H1 (cell line): ENCODE measurements around the gene C3orf18. TPM values are rescaled to one million over a fixed set of nuclear protein-coding genes. Genes with fewer than 3 reads are reported as not detected.

ENCODE experiments used
- CBX5 ChIP-seq: fragments of 300-800, 300-1000 bp; sonication (generic); IDR thresholded peaks from 2 replicates; pipeline ENCODE4 v1.7.1; 2016; ENCODE audit warnings: antibody characterized with exemption, low read length, low read depth
- GABPA ChIP-seq: IDR thresholded peaks from 2 replicates; pipeline ENCODE4 v1.6.1; 2011; ENCODE audit warnings: mild to moderate bottlenecking, low read length, moderate library complexity, borderline replicate concordance; ENCODE audit not compliant: insufficient read depth
- HDAC6 ChIP-seq: IDR thresholded peaks from one replicate; pipeline ENCODE4 v1.7.1; 2012; ENCODE audit warnings: low read depth, mild to moderate bottlenecking, inconsistent platforms, low read length, moderate library complexity
- JUND ChIP-seq: IDR thresholded peaks from 2 replicates; pipeline ENCODE4 v1.6.1; 2011; ENCODE audit warnings: mild to moderate bottlenecking, improper control_type of control experiment, low read length
- RBBP5 ChIP-seq: IDR thresholded peaks from 2 replicates; pipeline ENCODE4 v1.7.1; 2012; ENCODE audit warnings: low read depth, mild to moderate bottlenecking, inconsistent platforms, low read length, moderate library complexity, borderline replicate concordance
- RNF2 ChIP-seq: fragments of 200-900, 300-1000 bp; sonication (generic); IDR thresholded peaks from 2 replicates; pipeline ENCODE4 v1.7.1; 2016; ENCODE audit warnings: borderline replicate concordance, low read depth, mild to moderate bottlenecking, antibody characterized with exemption, low read length; ENCODE audit not compliant: poor library complexity, severe bottlenecking; ENCODE audit errors: missing control alignments
- SIRT6 ChIP-seq: IDR thresholded peaks from one replicate; pipeline ENCODE4 v1.7.1; 2012; ENCODE audit warnings: low read length, inconsistent platforms
- SRF ChIP-seq: IDR thresholded peaks from 2 replicates; pipeline ENCODE4 v1.6.1; 2011; ENCODE audit warnings: mild to moderate bottlenecking, low read depth, low read length, moderate library complexity
- polyA plus RNA-seq, 7 experiments: library from polyadenylated mRNA; depleted of rRNA in 3 of 7; stranded (reverse) in 5 of 7; unstranded in 2 of 7; fragments of >200 nt in 5 of 7; fragments of 200-250 nt in 2 of 7; gene quantifications; 1 replicate in 5 of 7; 2 replicates in 1 of 7; 4 replicates in 1 of 7; pipeline versions ENCODE4 v1.2.1 to v1.2.3, GENCODE V29; 2011 to 2013; ENCODE audit warnings: missing spikeins in 2 of 7, mixed read lengths in 2 of 7
- total RNA-seq: library from RNA; stranded (reverse); fragmentation: NEBNext Ultra II Directional; extraction: Animal tissue kit (Norgen Biotek cat#: 25700); gene quantifications from 2 replicates; pipeline ENCODE4 v1.2.1, GENCODE V29; 2021
- TF ChIP-seq, protein P1 (sequence below): fragments of 300-600 bp; sonication (generic); IDR thresholded peaks from 2 replicates; pipeline ENCODE4 v1.7.1; 2012; ENCODE audit warnings: low read length, moderate library complexity, mild to moderate bottlenecking, inconsistent platforms; ENCODE audit not compliant: insufficient replicate concordance

C3orf18 gene
- total and polyA plus RNA-seq, 2 of the 8 experiments (the other 6 are each of a cell fraction or from before 2014, with no cell fraction given): 7.5 to 15.0 TPM

DNA sequence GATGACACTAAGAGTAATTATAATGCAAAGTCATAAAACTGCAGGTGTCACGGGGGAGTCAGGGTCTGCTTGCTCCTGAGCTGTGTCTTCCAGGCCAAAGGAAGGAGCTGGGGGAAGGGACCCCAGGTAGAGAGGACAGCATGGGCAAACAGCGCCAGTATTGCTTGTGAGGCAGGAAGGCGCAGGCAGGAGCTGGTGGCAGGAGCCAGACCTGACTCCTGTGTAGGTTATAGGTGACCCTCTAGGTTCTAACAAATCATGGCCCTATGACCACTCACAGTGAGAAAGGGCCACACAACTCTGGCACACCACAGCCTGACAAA lies 42.2 kb upstream of the C3orf18 start (continued):
- TF ChIP-seq, protein P1, sequence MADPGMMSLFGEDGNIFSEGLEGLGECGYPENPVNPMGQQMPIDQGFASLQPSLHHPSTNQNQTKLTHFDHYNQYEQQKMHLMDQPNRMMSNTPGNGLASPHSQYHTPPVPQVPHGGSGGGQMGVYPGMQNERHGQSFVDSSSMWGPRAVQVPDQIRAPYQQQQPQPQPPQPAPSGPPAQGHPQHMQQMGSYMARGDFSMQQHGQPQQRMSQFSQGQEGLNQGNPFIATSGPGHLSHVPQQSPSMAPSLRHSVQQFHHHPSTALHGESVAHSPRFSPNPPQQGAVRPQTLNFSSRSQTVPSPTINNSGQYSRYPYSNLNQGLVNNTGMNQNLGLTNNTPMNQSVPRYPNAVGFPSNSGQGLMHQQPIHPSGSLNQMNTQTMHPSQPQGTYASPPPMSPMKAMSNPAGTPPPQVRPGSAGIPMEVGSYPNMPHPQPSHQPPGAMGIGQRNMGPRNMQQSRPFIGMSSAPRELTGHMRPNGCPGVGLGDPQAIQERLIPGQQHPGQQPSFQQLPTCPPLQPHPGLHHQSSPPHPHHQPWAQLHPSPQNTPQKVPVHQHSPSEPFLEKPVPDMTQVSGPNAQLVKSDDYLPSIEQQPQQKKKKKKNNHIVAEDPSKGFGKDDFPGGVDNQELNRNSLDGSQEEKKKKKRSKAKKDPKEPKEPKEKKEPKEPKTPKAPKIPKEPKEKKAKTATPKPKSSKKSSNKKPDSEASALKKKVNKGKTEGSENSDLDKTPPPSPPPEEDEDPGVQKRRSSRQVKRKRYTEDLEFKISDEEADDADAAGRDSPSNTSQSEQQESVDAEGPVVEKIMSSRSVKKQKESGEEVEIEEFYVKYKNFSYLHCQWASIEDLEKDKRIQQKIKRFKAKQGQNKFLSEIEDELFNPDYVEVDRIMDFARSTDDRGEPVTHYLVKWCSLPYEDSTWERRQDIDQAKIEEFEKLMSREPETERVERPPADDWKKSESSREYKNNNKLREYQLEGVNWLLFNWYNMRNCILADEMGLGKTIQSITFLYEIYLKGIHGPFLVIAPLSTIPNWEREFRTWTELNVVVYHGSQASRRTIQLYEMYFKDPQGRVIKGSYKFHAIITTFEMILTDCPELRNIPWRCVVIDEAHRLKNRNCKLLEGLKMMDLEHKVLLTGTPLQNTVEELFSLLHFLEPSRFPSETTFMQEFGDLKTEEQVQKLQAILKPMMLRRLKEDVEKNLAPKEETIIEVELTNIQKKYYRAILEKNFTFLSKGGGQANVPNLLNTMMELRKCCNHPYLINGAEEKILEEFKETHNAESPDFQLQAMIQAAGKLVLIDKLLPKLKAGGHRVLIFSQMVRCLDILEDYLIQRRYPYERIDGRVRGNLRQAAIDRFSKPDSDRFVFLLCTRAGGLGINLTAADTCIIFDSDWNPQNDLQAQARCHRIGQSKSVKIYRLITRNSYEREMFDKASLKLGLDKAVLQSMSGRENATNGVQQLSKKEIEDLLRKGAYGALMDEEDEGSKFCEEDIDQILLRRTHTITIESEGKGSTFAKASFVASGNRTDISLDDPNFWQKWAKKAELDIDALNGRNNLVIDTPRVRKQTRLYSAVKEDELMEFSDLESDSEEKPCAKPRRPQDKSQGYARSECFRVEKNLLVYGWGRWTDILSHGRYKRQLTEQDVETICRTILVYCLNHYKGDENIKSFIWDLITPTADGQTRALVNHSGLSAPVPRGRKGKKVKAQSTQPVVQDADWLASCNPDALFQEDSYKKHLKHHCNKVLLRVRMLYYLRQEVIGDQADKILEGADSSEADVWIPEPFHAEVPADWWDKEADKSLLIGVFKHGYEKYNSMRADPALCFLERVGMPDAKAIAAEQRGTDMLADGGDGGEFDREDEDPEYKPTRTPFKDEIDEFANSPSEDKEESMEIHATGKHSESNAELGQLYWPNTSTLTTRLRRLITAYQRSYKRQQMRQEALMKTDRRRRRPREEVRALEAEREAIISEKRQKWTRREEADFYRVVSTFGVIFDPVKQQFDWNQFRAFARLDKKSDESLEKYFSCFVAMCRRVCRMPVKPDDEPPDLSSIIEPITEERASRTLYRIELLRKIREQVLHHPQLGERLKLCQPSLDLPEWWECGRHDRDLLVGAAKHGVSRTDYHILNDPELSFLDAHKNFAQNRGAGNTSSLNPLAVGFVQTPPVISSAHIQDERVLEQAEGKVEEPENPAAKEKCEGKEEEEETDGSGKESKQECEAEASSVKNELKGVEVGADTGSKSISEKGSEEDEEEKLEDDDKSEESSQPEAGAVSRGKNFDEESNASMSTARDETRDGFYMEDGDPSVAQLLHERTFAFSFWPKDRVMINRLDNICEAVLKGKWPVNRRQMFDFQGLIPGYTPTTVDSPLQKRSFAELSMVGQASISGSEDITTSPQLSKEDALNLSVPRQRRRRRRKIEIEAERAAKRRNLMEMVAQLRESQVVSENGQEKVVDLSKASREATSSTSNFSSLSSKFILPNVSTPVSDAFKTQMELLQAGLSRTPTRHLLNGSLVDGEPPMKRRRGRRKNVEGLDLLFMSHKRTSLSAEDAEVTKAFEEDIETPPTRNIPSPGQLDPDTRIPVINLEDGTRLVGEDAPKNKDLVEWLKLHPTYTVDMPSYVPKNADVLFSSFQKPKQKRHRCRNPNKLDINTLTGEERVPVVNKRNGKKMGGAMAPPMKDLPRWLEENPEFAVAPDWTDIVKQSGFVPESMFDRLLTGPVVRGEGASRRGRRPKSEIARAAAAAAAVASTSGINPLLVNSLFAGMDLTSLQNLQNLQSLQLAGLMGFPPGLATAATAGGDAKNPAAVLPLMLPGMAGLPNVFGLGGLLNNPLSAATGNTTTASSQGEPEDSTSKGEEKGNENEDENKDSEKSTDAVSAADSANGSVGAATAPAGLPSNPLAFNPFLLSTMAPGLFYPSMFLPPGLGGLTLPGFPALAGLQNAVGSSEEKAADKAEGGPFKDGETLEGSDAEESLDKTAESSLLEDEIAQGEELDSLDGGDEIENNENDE: no peak
- TF ChIP-seq SIRT6: no peak
- no peak for TF ChIP-seq GABPA
- TF ChIP-seq SRF: no peak
- TF ChIP-seq HDAC6: no peak
- TF ChIP-seq RNF2: no peak
- no peak for TF ChIP-seq CBX5
- TF ChIP-seq RBBP5: no peak
- no peak for TF ChIP-seq JUND
- TF ChIP-seq, all 59 proteins: peak for 0
